ENCODE measurements around the gene FLYWCH2. TPM values are rescaled to one million over a fixed set of nuclear protein-coding genes. Genes with fewer than 3 reads are reported as not detected.

FLYWCH2 gene
- total and polyA plus RNA-seq, 2 of the 13 experiments (the other 11 are each of a cell fraction or from before 2014, with no cell fraction given): 16.9 to 19.8 TPM

DNA sequence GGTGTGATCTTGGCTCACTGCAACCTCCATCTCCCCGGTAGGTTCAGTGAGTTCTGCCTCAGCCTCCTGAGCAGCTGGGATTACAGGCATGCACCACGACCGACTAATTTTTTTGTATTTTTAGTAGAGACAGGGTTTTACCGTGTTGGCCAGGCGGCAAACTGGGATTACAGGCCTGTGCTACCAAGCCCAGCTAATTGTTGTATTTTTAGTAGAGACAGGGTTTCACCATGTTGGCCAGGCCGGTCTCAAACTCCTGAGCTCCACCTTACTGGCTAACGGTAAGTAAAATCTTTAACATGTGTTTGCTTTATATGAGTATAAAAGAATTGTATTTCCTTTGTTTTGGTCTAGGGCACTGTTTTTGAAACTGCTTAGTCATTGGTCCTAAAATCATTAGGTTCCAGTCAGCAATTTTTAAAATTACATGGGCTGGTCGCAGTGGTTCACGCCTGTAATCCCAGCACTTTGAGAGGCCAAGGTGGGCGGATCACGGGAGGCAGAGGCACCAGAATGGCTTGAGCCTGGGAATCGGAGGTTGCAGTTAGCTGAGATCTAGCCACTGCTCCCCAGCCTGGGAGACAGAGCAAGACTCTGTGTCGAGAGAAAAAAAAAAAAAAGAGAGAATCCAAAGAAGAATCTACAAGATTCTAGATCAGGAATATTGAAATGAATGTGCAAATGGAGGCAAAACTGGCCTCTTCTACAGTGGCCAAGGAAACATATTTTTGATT lies 32.3 kb downstream of the FLYWCH2 start:
- Histone ChIP-seq H3K27me3 (ENCODE audit: control insufficient read depth in 1 of 2, insufficient read depth in 2 of 2, low read length in 2 of 2) (no peaks in the 10 kb centered on the region; a peak in 1 of 5 replicates), H3K4me1 (ENCODE audit: insufficient read depth, low read length) (peaks cover 18% of the 10 kb centered on the region), H3K9ac (ENCODE audit: insufficient read depth, low read depth, low read length) (no peak overlapping the region), H4K20me1 (ENCODE audit: insufficient read depth, low read length) (no peaks in the 10 kb centered on the region), H3K4me2 (ENCODE audit: low read depth, low read length) (no peak overlapping the region), H3K4me3 (replicated peaks in 1 of 3; ENCODE audit: insufficient read depth in 1 of 3, low read depth in 2 of 3, low read length in 3 of 3) (no peak overlapping the region), H3K36me3 (replicated peaks in 1 of 2; ENCODE audit: control insufficient read depth in 1 of 2, insufficient read depth in 2 of 2, low read length in 2 of 2) (peaks cover 3% of the 10 kb centered on the region in 2 experiments; a peak in 3 of 5 replicates), H3K79me2 (ENCODE audit: insufficient read depth, low read length) (peaks cover 7% of the 10 kb centered on the region), H3K27ac (ENCODE audit: extremely low read length, insufficient read depth, low read length) (no peak overlapping the region), H2AFZ (ENCODE audit: low read length) (no peak overlapping the region), H3K9me3 (ENCODE audit: low read length) (no peaks in the 10 kb centered on the region)
- POLR2A ChIA-PET: interaction anchor here (0.9 to 1.5 kb wide), 2 partner anchors 9 to 47 kb away, joined by 3 to 6 read pairs; no protein-coding TSS in a partner anchor
- FAIRE-seq (no peak), ATAC-seq (no peak), DNase-seq (ENCODE audit: low spot score) (no peak)
- intact Hi-C loops (cut with micrococcal nuclease; ENCODE audit: unreplicated experiment): no loop called here
- BruUV-seq (replicated peaks): no TSS peak
- in situ Hi-C loops (cut with HindIII; ENCODE audit: extremely low pct_ligation_motif_present, low pct_unique_long_range_greater_than_20kb): no loop called here
- TF ChIP-seq, protein P1, sequence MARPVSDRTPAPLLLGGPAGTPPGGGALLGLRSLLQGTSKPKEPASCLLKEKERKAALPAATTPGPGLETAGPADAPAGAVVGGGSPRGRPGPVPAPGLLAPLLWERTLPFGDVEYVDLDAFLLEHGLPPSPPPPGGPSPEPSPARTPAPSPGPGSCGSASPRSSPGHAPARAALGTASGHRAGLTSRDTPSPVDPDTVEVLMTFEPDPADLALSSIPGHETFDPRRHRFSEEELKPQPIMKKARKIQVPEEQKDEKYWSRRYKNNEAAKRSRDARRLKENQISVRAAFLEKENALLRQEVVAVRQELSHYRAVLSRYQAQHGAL (CRISPR knock-in tag; IDR thresholded peaks at IDR 0.05; ENCODE audit: not compliant biosample characterization): no peak
- peak; percentile 39; the same call in 1 of the 2 replicates for TF ChIP-seq NFE2L2 (IDR thresholded peaks at IDR 0.05; ENCODE audit: low read length)
- no peak for TF ChIP-seq PHF5A (CRISPR knock-in tag; IDR thresholded peaks at IDR 0.05; ENCODE audit: low read depth, unreplicated experiment)
- TF ChIP-seq MAFF (IDR thresholded peaks at IDR 0.05; ENCODE audit: low read depth, low read length): peak; percentile 63
- TF ChIP-seq MAFK (conservative IDR thresholded peaks at IDR 0.05 in 1 of 2, IDR thresholded peaks at IDR 0.05 in 1 of 2; ENCODE audit: low read length in 2 of 2): peak; percentile 49 to 62
- CTCF ChIA-PET (ENCODE audit: low intra/inter-chr PET ratio, low total read pairs): interaction anchor here (0.8 kb wide), 1 partner anchor 11 kb away, joined by 3 read pairs; no protein-coding TSS in a partner anchor
- 98% methylated on average over 13 of the region's 13 CpGs for WGBS (ENCODE audit: low lambda C conversion rate)

All from HepG2 (cell line).